Upper lobe of left lung (tissue), 4 donors: ENCODE data around the gene RMI1.
"Not testable (repeated sequence)": the region's sequence is repeated elsewhere in the genome, so short reads cannot be mapped to it uniquely, and the experiment has no call there.

ENCODE experiments used
- EP300 ChIP-seq, 4 donors: sonication (generic); formaldehyde crosslinking; IDR thresholded peaks; one replicate each; pipeline ENCODE4 v1.5.1; 2017; ENCODE audit warnings: antibody characterized with exemption in 4 of 4, control low read depth in 2 of 4
- POLR2A ChIP-seq, 4 donors: fragments of 450-650 bp; IDR thresholded peaks; one replicate each; pipeline ENCODE4 v1.5.1; 2016 to 2017; ENCODE audit warnings: antibody characterized with exemption in 4 of 4, mild to moderate bottlenecking in 2 of 4
- TF ChIP-seq, protein P1 (sequence below), 6 experiments: fragments of 450-650 bp in 4 of 6; fragments of 200-600 bp in 2 of 6; sonication (generic) in 2 of 6; IDR thresholded peaks; one replicate each; pipeline ENCODE4 v1.5.1; 2016 to 2019; ENCODE audit warnings: antibody characterized with exemption in 6 of 6

DNA sequence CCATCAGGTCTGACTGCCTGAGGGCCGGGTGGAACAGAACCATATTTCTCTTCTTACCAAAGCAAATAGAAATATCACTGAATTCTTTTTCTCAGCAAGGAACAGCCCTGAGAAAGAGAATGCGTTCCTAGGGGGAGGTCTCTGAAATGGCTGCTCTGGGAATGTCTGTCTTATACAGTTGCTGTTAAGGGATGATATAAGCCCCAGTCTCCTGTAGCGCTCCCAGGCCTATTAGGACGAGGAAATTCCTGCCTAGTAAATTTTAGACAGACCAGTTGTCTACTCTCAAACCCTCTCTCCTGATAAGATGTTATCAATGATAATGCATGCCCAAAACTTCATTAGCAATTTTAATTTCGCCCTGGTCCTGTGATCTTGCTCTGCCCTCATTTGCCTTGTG, 61.3 kb downstream of the RMI1 start:
- not testable (repeated sequence) for TF ChIP-seq POLR2A, EP300 (IDR thresholded peaks at IDR 0.05)
- TF ChIP-seq, protein P1, sequence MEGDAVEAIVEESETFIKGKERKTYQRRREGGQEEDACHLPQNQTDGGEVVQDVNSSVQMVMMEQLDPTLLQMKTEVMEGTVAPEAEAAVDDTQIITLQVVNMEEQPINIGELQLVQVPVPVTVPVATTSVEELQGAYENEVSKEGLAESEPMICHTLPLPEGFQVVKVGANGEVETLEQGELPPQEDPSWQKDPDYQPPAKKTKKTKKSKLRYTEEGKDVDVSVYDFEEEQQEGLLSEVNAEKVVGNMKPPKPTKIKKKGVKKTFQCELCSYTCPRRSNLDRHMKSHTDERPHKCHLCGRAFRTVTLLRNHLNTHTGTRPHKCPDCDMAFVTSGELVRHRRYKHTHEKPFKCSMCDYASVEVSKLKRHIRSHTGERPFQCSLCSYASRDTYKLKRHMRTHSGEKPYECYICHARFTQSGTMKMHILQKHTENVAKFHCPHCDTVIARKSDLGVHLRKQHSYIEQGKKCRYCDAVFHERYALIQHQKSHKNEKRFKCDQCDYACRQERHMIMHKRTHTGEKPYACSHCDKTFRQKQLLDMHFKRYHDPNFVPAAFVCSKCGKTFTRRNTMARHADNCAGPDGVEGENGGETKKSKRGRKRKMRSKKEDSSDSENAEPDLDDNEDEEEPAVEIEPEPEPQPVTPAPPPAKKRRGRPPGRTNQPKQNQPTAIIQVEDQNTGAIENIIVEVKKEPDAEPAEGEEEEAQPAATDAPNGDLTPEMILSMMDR (IDR thresholded peaks at IDR 0.05): not testable (repeated sequence)
